SKM-1 treated with dmso at 0.1 percent for 144 hours (cell line): Measurements from ENCODE around the gene ZNF653.
"Not testable (repeated sequence)": the region's sequence is repeated elsewhere in the genome, so short reads cannot be mapped to it uniquely, and the experiment has no call there.

Experiments
- DNase-seq: peaks from one replicate; lab custom pipeline; 2025; ENCODE audit not compliant: unreplicated experiment; lab: John Stamatoyannopoulos, UW

Gene ZNF653

GRCh38 chr19:11457115-11457514 is 48.5 kb downstream of the ZNF653 start:
- no peak for DNase-seq

GRCh38 chr19:11456659-11457058 is 49.0 kb downstream of the ZNF653 start:
- no peak for DNase-seq

- not testable (repeated sequence) for DNase-seq
These were observed 50.4 kb downstream of the ZNF653 start for GRCh38 chr19:11455233-11455554.

DNA sequence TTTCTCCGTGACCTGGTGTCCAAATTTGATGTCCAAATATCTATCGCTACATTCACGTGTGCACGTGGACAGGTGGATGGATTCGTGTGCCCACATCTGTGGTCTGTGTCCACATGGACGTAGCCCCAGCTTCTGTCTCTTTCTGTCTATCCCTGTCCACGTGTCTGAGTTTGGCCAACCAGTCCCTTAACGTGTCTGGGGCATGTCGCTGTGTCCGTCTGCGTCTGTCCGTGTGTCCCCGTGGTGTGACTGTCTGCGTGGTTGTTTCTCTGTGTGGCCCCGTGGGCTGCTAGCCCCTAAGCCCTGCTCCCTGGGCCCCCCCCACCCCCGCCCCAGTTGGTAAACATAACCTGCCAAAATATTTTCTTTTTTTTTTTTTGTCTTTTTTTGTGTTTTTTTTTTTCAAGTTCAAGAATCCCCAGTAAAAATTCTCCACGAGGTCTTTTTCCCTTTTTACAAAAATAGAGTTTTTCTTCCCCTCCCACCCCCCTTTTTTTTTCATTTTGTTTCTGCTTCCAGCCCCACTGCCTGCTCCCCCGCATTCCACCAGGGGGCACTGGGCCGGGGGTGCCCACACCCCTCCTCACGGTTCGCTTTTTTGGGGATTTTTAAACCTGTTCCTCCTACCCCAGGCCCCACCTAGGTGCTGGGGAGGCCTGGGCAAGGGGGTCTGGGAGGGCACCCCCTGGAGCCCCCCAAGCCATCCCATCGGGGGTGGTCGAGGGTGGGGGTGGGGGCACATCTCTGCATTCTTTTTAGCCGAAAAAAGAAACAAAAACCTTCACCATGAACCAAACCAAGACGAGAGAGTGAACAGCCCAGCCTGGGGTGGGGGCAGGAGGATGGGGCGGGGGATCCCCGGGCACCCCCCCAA is 51.9 kb downstream of the ZNF653 start:
- no peak for DNase-seq

GRCh38 chr19:11452620-11453310 is 52.9 kb downstream of the ZNF653 start:
- DNase-seq, result no peak

- DNase-seq, result no peak
These were observed 53.6 kb downstream of the ZNF653 start for GRCh38 chr19:11451871-11452619.

DNA sequence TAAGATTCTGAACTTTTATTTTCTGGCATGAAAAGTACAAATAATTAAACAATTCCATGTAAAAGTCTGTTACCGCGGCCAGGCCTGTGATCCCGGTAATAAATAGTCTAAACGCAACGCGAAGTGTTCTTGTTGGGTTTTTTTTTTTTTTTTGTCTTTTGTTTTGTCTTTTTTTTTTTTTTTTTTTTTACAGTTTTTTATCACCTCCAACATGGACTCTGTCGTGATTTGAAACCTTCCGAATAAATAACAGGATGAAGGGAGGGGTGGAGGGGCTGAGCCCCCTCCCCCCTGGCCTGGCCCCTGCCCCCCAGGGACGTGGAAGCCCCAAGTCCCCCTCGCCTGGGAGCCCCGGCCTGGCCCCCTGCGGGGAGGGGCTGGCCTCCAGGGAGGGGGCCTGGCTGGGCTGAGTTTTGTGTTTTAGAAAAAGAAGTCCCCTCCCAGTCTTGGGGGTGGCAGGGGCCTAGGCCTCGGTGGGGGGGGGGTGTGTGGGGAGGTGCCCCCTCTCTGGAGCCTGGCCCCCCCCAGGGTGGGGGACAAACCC is 54.2 kb downstream of the ZNF653 start:
- no peak for DNase-seq

GRCh38 chr19:11450570-11451326 is 54.9 kb downstream of the ZNF653 start:
- no peak for DNase-seq

DNA sequence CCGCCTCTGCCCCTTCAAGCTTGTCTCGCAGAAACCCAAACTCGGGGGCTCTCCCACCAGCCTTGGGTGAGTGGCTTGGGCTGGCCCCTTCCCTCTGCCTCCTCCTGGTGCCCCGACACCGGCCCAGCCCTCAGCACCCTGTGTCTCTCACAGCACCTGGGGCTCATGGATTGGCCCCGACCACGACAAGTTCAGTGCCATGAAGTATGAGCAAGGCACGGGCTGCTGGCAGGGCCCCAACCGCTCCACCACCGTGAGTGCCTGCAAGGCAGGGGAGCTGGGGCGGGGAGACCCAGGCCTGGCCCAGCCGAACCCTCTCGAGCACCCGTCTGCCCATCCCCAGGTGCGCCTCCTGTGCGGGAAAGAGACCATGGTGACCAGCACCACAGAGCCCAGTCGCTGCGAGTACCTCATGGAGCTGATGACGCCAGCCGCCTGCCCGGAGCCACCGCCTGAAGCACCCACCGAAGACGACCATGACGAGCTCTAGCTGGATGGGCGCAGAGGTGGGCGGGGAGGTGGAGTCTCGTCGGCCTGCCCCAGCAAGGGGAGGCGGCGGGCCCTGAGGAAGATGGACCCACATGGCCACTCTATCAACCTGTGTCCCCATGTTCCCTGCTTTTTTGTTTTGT is 56.6 kb downstream of the ZNF653 start:
- no peak for DNase-seq

DNA sequence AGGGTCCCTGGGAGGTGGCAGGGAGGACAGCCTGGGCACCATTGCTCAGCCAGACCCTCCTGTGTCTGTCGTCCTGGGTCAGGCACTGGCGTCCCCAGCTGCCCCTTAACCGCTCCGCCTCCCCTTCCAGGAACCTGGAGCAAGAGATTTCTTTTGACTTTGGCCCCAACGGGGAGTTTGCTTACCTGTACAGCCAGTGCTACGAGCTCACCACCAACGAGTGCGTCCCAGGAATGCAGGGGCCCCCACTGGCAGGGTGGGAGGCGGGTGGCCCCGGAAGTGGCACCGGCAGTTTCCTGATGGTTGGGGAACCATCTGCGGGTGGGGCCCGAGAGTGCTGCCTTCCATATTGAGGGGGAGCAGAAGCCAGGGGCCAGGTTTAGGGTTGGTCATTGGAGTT is 57.2 kb downstream of the ZNF653 start:
- no peak for DNase-seq

- DNase-seq, result no peak
These were observed 58.0 kb downstream of the ZNF653 start for GRCh38 chr19:11447347-11448262.

DNA sequence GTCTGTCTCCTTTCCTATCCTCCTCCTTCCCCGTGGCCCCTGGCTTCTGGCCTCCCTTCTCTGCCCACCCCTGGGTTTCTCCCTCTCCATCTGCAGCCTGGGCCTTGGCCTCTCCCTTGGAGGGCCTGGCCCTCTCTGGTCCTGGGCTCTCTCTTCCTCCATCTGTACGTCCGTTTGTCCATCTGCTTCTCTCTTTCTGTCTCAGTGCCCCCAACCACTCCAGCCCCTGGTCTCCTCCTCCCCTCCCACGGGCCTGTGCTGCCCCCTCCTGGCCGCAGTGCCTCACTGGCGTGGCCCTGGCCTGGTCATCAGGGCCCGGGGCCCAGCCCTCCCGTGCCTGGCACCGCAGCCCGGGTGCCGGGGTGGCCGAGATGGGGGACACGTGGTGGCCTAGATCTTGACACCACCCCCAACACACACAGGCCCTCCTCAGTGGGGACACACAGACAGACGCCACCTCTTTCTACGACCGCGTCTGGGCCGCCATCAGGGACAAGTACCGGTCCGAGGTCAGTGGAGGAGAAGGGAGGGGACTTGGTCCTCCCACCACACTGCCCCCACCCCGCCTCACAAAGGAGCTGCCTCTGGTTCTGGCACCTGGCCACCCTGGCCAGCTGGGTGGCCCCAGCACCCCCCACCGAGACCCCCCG is 58.9 kb downstream of the ZNF653 start:
- peak; percentile 15 for DNase-seq

DNA sequence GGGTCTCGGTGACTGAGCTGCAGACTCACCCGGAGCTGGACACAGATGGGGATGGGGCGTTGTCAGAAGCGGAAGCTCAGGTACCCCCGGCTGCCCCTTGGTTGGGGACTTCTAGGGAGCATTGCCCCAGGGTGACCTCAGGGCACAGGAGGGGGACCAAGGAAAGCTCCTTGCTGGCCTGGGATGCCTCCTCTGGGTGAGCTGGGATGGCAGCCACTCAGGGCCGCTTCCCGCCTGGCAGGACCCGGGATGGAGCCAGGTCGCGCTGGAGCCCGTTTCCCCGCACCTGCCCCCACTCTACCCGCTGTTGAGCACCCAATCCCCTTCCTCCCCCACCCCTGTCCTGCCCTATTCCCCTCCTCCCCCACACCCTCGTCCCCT is 59.4 kb downstream of the ZNF653 start:
- DNase-seq, result no peak

- no peak for DNase-seq
These were observed 60.5 kb downstream of the ZNF653 start for GRCh38 chr19:11445141-11445540.

GRCh38 chr19:11444059-11444458 is 61.6 kb downstream of the ZNF653 start:
- no peak for DNase-seq

DNA sequence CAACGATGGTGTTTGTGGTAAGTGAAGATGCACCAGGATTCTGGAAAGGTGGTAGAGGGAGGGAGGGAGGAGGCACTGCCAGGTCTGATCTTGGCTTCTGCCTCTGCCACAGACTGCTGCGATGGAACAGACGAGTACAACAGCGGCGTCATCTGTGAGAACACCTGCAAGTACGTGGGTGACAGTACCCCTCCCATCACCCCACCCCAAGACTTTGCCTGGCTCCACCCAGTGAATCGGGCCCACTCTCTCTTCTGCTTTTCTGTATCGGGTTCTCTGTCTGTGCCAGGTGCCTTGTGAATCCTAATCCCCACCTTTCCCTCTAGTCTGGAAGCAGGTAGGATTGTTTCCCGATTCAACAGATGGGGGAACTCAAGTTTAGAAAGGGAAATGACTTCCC is 67.7 kb downstream of the ZNF653 start:
- no peak for DNase-seq

DNA sequence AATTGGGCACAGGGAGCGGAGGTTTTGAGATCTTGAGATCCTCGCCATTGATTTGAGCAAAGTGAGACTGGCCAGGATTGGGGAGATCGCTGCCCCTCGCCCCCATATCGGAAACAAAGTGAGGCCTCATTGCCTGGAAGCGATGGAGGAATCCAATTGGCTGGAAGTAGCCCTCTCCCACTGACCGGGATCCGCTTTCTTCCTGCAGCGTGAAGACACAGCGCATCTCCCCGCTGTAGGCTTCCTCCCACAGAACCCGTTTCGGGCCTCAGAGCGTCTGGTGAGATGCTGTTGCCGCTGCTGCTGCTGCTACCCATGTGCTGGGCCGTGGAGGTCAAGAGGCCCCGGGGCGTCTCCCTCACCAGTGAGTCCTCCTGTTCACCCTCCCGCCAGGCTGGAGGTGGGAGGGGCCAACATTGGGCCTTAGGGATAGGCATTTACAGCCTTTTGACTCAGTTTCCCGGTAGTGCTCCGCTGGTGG is 69.8 kb downstream of the ZNF653 start:
- DNase-seq, result no peak

- DNase-seq, result peak; percentile 100
These were observed 70.4 kb downstream of the ZNF653 start, which contains the start of the genes ODAD3 and PRKCSH for GRCh38 chr19:11435057-11435832. ODAD3 (minus strand) TSS chr19:11435121; CDS start chr19:11435016, 105 bp downstream. PRKCSH (plus strand) TSS chr19:11435635; CDS start chr19:11436118, 483 bp downstream.
